ENCODE results near the gene ARL10. TPM values are rescaled to one million over a fixed set of nuclear protein-coding genes. Genes with fewer than 3 reads are reported as not detected.

The ARL10 gene
- total RNA-seq, 1 experiment from 2014 or later = 0.05 TPM

DNA sequence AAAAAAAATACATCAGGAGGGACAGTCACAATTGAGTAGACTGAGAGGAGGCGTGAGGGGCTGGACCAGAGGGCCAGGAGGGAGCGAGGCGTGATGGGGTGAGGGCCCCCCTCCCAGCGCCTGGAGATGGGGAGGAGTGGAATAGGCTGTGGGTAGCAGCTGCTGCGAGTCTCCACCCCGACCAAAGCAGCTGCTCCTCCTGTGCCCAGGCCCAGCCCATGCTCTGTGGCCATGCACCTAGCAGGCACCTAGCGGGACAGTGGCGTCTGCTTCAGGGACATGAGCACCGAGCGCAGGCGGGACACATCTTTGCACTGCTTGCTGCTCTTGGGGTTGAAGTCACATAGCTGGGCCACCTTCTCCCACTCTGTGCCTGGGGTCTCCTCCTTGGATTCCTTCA lies 27.2 kb downstream of the ARL10 start:
- peaks cover 28% of the 10 kb centered on the region for H3K79me2 ChIP-seq (ENCODE audit: insufficient read depth, low read length)
- H3K27ac ChIP-seq (ENCODE audit: low read depth, low read length) = no peak overlapping the region
- RAD21 ChIA-PET (ENCODE audit: low non-redundant PET in 1 of 2, low total read pairs in 2 of 2, uncharacterized antibody in 2 of 2, unreplicated experiment in 2 of 2) = no interaction called here
- H3K9me2 ChIP-seq (ENCODE audit: insufficient read depth) = no peaks in the 10 kb centered on the region
- no peak overlapping the region for H3K4me2 ChIP-seq (ENCODE audit: low read length)
- TF ChIP-seq FOSL1 (IDR thresholded peaks at IDR 0.05; ENCODE audit: low read depth) = no peak
- TF ChIP-seq JUND (IDR thresholded peaks at IDR 0.05) = no peak
- TF ChIP-seq, protein P1, sequence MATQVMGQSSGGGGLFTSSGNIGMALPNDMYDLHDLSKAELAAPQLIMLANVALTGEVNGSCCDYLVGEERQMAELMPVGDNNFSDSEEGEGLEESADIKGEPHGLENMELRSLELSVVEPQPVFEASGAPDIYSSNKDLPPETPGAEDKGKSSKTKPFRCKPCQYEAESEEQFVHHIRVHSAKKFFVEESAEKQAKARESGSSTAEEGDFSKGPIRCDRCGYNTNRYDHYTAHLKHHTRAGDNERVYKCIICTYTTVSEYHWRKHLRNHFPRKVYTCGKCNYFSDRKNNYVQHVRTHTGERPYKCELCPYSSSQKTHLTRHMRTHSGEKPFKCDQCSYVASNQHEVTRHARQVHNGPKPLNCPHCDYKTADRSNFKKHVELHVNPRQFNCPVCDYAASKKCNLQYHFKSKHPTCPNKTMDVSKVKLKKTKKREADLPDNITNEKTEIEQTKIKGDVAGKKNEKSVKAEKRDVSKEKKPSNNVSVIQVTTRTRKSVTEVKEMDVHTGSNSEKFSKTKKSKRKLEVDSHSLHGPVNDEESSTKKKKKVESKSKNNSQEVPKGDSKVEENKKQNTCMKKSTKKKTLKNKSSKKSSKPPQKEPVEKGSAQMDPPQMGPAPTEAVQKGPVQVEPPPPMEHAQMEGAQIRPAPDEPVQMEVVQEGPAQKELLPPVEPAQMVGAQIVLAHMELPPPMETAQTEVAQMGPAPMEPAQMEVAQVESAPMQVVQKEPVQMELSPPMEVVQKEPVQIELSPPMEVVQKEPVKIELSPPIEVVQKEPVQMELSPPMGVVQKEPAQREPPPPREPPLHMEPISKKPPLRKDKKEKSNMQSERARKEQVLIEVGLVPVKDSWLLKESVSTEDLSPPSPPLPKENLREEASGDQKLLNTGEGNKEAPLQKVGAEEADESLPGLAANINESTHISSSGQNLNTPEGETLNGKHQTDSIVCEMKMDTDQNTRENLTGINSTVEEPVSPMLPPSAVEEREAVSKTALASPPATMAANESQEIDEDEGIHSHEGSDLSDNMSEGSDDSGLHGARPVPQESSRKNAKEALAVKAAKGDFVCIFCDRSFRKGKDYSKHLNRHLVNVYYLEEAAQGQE (IDR thresholded peaks at IDR 0.05; ENCODE audit: low read depth) = no peak
- TF ChIP-seq TCF7L2 (IDR thresholded peaks at IDR 0.05; ENCODE audit: borderline replicate concordance, extremely low read depth, insufficient read depth, insufficient read length) = no peak
- TF ChIP-seq SIN3A (IDR thresholded peaks at IDR 0.05; ENCODE audit: low read depth) = no peak
- TF ChIP-seq CBX3 (IDR thresholded peaks at IDR 0.05; ENCODE audit: low read depth) = no peak
- TF ChIP-seq ZNF274 (IDR thresholded peaks at IDR 0.05; ENCODE audit: low read depth, low read length) = no peak
- TF ChIP-seq ELF1 (IDR thresholded peaks at IDR 0.05; ENCODE audit: borderline replicate concordance, low read depth) = no peak
- no peak for TF ChIP-seq YY1 (IDR thresholded peaks at IDR 0.05; ENCODE audit: extremely low read depth, insufficient replicate concordance, low read depth, low read length)
- no TSS peak for BruUV-seq (replicated peaks)
- DNase-seq (ENCODE audit: low read depth, low spot score) (no peak), ATAC-seq (no peak)
- CTCF ChIA-PET = no interaction called here
- H3K9ac ChIP-seq (ENCODE audit: low read length) = no peak overlapping the region
- no peak overlapping the region for H2AFZ ChIP-seq (ENCODE audit: low read depth, low read length, poor library complexity, severe bottlenecking)
- H3K4me3 ChIP-seq (replicated peaks in 1 of 2; ENCODE audit: low read depth in 1 of 2, low read length in 2 of 2) = no peak overlapping the region
- peaks cover 2 to 11% of the 10 kb centered on the region in 2 experiments; a peak in 2 of 4 replicates for H3K36me3 ChIP-seq (ENCODE audit: control insufficient read depth in 1 of 2, insufficient read depth in 2 of 2, low read length in 2 of 2)
- H3K27me3 ChIP-seq (ENCODE audit: insufficient read depth, low read length) = no peaks in the 10 kb centered on the region
- POLR2A ChIA-PET = no interaction called here
- intact Hi-C loops (cut with micrococcal nuclease) = no loop called here
- H4K20me1 ChIP-seq (ENCODE audit: insufficient read depth) = no peaks in the 10 kb centered on the region
- H3K4me1 ChIP-seq (ENCODE audit: control insufficient read depth in 1 of 2, insufficient read depth in 2 of 2, low read length in 2 of 2) = peaks cover 2 to 10% of the 10 kb centered on the region in 2 experiments; a peak in 2 of 4 replicates
- no peaks in the 10 kb centered on the region for H3K9me3 ChIP-seq (ENCODE audit: control insufficient read depth in 1 of 2, insufficient read depth in 1 of 2, low read depth in 1 of 2, low read length in 2 of 2)
